ENCODE data around the gene IQCN. TPM values are rescaled to one million over a fixed set of nuclear protein-coding genes. Genes with fewer than 3 reads are reported as not detected.

Gene IQCN
- total RNA-seq, 1 donor from 2014 or later: 1.6 TPM

GRCh38 chr19:18262144-18262543 is 12.1 kb downstream of the IQCN start:
- H3K4me1 Mint-ChIP-seq (ENCODE audit: low read depth): no peaks in the 10 kb centered on the region
- H3K4me3 Mint-ChIP-seq (ENCODE audit: unreplicated experiment): no peak overlapping the region
- TF ChIP-seq CTCF (IDR thresholded peaks at IDR 0.05): no peak
- H3K27ac Mint-ChIP-seq (ENCODE audit: unreplicated experiment): no peak overlapping the region
- peaks cover 16% of the 10 kb centered on the region for H3K36me3 Mint-ChIP-seq (ENCODE audit: low read depth)
- no peaks in the 10 kb centered on the region for H3K27me3 Mint-ChIP-seq (ENCODE audit: low read depth)
- no peak for DNase-seq (ENCODE audit: low spot score)
- H3K9me3 Mint-ChIP-seq (ENCODE audit: low read depth): no peaks in the 10 kb centered on the region

- no peak for TF ChIP-seq CTCF (IDR thresholded peaks at IDR 0.05)
- Mint-ChIP-seq H3K9me3 (ENCODE audit: low read depth) (no peaks in the 10 kb centered on the region), H3K4me3 (ENCODE audit: unreplicated experiment) (no peak overlapping the region), H3K4me1 (ENCODE audit: low read depth) (no peaks in the 10 kb centered on the region), H3K27me3 (ENCODE audit: low read depth) (no peaks in the 10 kb centered on the region), H3K27ac (ENCODE audit: unreplicated experiment) (no peak overlapping the region), H3K36me3 (ENCODE audit: low read depth) (peaks cover 11% of the 10 kb centered on the region)
- DNase-seq (ENCODE audit: low spot score): no peak
Measured at GRCh38 chr19:18261474-18261873, 12.8 kb downstream of the IQCN start.

GRCh38 chr19:18259893-18260292 is 14.4 kb downstream of the IQCN start:
- no peak overlapping the region for H3K27ac Mint-ChIP-seq (ENCODE audit: unreplicated experiment)
- no peak overlapping the region for H3K4me3 Mint-ChIP-seq (ENCODE audit: unreplicated experiment)
- TF ChIP-seq CTCF (IDR thresholded peaks at IDR 0.05): no peak
- H3K36me3 Mint-ChIP-seq (ENCODE audit: low read depth): no peaks in the 10 kb centered on the region
- H3K27me3 Mint-ChIP-seq (ENCODE audit: low read depth): peaks cover 3% of the 10 kb centered on the region
- no peak for DNase-seq (ENCODE audit: low spot score)
- H3K4me1 Mint-ChIP-seq (ENCODE audit: low read depth): no peaks in the 10 kb centered on the region
- H3K9me3 Mint-ChIP-seq (ENCODE audit: low read depth): no peaks in the 10 kb centered on the region

- H3K27me3 Mint-ChIP-seq (ENCODE audit: low read depth): peaks cover 9% of the 10 kb centered on the region
- H3K4me3 Mint-ChIP-seq (ENCODE audit: unreplicated experiment): no peak overlapping the region
- no peak overlapping the region for H3K27ac Mint-ChIP-seq (ENCODE audit: unreplicated experiment)
- no peak for DNase-seq (ENCODE audit: low spot score)
- no peaks in the 10 kb centered on the region for H3K4me1 Mint-ChIP-seq (ENCODE audit: low read depth)
- no peaks in the 10 kb centered on the region for H3K36me3 Mint-ChIP-seq (ENCODE audit: low read depth)
- H3K9me3 Mint-ChIP-seq (ENCODE audit: low read depth): no peaks in the 10 kb centered on the region
- no peak for TF ChIP-seq CTCF (IDR thresholded peaks at IDR 0.05)
Measured at GRCh38 chr19:18257503-18258470, 16.5 kb downstream of the IQCN start.

- H3K27ac Mint-ChIP-seq (ENCODE audit: unreplicated experiment): no peak overlapping the region
- no peaks in the 10 kb centered on the region for H3K9me3 Mint-ChIP-seq (ENCODE audit: low read depth)
- H3K36me3 Mint-ChIP-seq (ENCODE audit: low read depth): no peaks in the 10 kb centered on the region
- H3K4me3 Mint-ChIP-seq (ENCODE audit: unreplicated experiment): no peak overlapping the region
- peaks cover 3% of the 10 kb centered on the region for H3K4me1 Mint-ChIP-seq (ENCODE audit: low read depth)
- no peak for DNase-seq (ENCODE audit: low spot score)
- no peak for TF ChIP-seq CTCF (IDR thresholded peaks at IDR 0.05)
- H3K27me3 Mint-ChIP-seq (ENCODE audit: low read depth): peaks cover 12% of the 10 kb centered on the region
Measured at GRCh38 chr19:18254546-18255503, 19.4 kb downstream of the IQCN start.

All from chondrocyte (in vitro differentiated cells).